Neuronal stem cell (in vitro differentiated cells): Measurements from ENCODE around the gene GDAP1L1.

Source experiments
- DNase-seq: peaks from one replicate; pipeline ENCODE4 v3.0.0-alpha.2; 2013; ENCODE audit warnings: low spot score
- H2AFZ ChIP-seq: one replicate; pipeline ENCODE4 v1.6.1; 2013; ENCODE audit warnings: mild to moderate bottlenecking, low read length, inconsistent platforms
- H2AK5ac ChIP-seq: 2 replicates; pipeline ENCODE4 v1.6.1; 2013; ENCODE audit warnings: low read depth, mild to moderate bottlenecking, inconsistent platforms, low read length, moderate library complexity, mixed read lengths
- H2BK120ac ChIP-seq: 2 replicates; pipeline ENCODE4 v1.6.1; 2013; ENCODE audit warnings: low read depth, mild to moderate bottlenecking, inconsistent platforms, low read length, moderate library complexity, mixed read lengths
- H2BK12ac ChIP-seq: one replicate; pipeline ENCODE4 v1.6.1; 2013; ENCODE audit warnings: low read length, inconsistent platforms
- H2BK15ac ChIP-seq: 2 replicates; pipeline ENCODE4 v1.6.1; 2013; ENCODE audit warnings: mild to moderate bottlenecking, low read length, inconsistent platforms, mixed read lengths
- H2BK5ac ChIP-seq: one replicate; pipeline ENCODE4 v1.6.1; 2013; ENCODE audit warnings: inconsistent platforms, mild to moderate bottlenecking, low read length, moderate library complexity
- H3K14ac ChIP-seq: one replicate; pipeline ENCODE4 v1.6.1; 2013; ENCODE audit warnings: low read length, inconsistent platforms
- H3K18ac ChIP-seq: 2 replicates; pipeline ENCODE4 v1.6.1; 2013; ENCODE audit warnings: low read length, inconsistent platforms
- H3K23ac ChIP-seq: 2 replicates; pipeline ENCODE4 v1.6.1; 2013; ENCODE audit warnings: low read depth, mild to moderate bottlenecking, mixed read lengths, low read length, inconsistent platforms; ENCODE audit not compliant: poor library complexity
- H3K27ac ChIP-seq: replicated peaks from 3 replicates; pipeline ENCODE4 v1.5.1; 2013; ENCODE audit warnings: low read length, inconsistent platforms
- H3K27me3 ChIP-seq, 3 experiments: 2 replicates each; pipeline ENCODE4 v1.6.1; 2013; ENCODE audit warnings: low read length in 3 of 3, mild to moderate bottlenecking in 2 of 3, inconsistent platforms in 1 of 3, low read depth in 1 of 3, mixed read lengths in 1 of 3, moderate library complexity in 1 of 3; ENCODE audit not compliant: control insufficient read depth in 3 of 3, insufficient read depth in 3 of 3
- H3K36me3 ChIP-seq, 2 donors: replicated peaks in 1 of 2; 2 replicates each; pipeline ENCODE4 v1.6.1; 2013; ENCODE audit warnings: low read length in 2 of 2; ENCODE audit not compliant: control insufficient read depth in 2 of 2, insufficient read depth in 2 of 2
- H3K4ac ChIP-seq: 2 replicates; pipeline ENCODE4 v1.6.1; 2013; ENCODE audit warnings: inconsistent platforms, mild to moderate bottlenecking, low read length, moderate library complexity
- H3K4me1 ChIP-seq, 2 donors: 1 replicate in 1 of 2; 2 replicates in 1 of 2; pipeline ENCODE4 v1.6.1; 2013; ENCODE audit warnings: low read length in 2 of 2, low read depth in 1 of 2; ENCODE audit not compliant: control insufficient read depth in 2 of 2, insufficient read depth in 1 of 2
- H3K4me2 ChIP-seq: one replicate; pipeline ENCODE4 v1.6.1; 2013; ENCODE audit warnings: mild to moderate bottlenecking, low read length, inconsistent platforms; ENCODE audit not compliant: insufficient read depth, poor library complexity, severe bottlenecking
- H3K4me3 ChIP-seq, 2 donors: 2 replicates each; pipeline ENCODE4 v1.5.1; 2013; ENCODE audit warnings: low read length in 2 of 2, mild to moderate bottlenecking in 2 of 2, inconsistent platforms in 1 of 2, moderate library complexity in 1 of 2
- H3K79me1 ChIP-seq: one replicate; pipeline ENCODE4 v1.6.1; 2013; ENCODE audit warnings: low read depth, mild to moderate bottlenecking, inconsistent platforms, low read length, moderate library complexity
- H3K9ac ChIP-seq: one replicate; pipeline ENCODE4 v1.6.1; 2013; ENCODE audit warnings: mild to moderate bottlenecking, low read depth, low read length, inconsistent platforms; ENCODE audit not compliant: poor library complexity
- H3K9me3 ChIP-seq, 2 donors: replicated peaks in 1 of 2; 2 replicates each; pipeline versions ENCODE3 to v1.6.1; 2013; ENCODE audit warnings: low read length in 2 of 2, mild to moderate bottlenecking in 2 of 2, inconsistent platforms in 1 of 2, low read depth in 1 of 2, mixed read lengths in 1 of 2, moderate library complexity in 1 of 2; ENCODE audit not compliant: control insufficient read depth in 2 of 2, insufficient read depth in 1 of 2
- H4K8ac ChIP-seq: one replicate; pipeline ENCODE4 v1.6.1; 2013; ENCODE audit warnings: low read depth, mild to moderate bottlenecking, inconsistent platforms, low read length, moderate library complexity
- H4K91ac ChIP-seq: one replicate; pipeline ENCODE4 v1.6.1; 2013; ENCODE audit warnings: low read length, low read depth, mild to moderate bottlenecking, inconsistent platforms; ENCODE audit not compliant: poor library complexity
- WGBS, 2 donors: extraction: QIAGEN DNeasy Blood & Tissue Kit; methylation state at CpG; one replicate each; pipeline ENCODE4 v1.1.7; 2013; ENCODE audit warnings: missing lambda C conversion rate in 2 of 2, mixed read lengths in 1 of 2; ENCODE audit not compliant: insufficient read length in 2 of 2, insufficient replicate concordance in 1 of 2; ENCODE audit errors: extremely low coverage in 2 of 2; 5-methylcytosine and 5-hydroxymethylcytosine counted together

Gene GDAP1L1

DNA sequence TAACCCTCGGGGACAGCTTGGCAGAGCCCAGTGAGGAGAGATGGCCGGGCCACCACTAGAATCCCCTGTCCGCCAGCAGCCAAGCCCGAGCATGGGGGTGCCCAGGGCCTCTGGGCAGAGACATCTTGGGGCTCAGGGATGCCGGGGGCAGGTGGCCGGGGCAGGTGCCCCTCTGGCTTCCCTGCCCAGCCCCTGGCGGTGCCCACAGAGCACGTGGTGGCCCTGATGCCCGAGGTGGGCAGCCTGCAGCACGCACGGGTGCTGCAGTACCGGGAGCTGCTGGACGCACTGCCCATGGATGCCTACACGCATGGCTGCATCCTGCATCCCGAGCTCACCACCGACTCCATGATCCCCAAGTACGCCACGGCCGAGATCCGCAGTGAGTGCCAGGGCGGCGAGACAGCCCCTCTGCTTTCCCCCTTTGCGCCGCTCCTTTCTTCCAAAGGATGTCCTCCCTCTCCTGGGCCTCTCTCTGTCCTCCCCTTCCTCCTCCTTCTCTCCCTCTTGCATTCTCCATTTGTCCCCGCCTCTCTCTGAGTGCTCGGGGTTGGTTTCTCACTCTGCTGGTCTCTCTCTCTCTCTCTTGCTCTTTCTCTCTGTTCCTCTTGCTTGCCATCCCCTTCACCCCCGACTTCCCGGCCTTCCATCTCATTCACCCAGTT lies 11.2 kb downstream of the GDAP1L1 start:
- no peak overlapping the region for H2AK5ac ChIP-seq
- H3K23ac ChIP-seq, result no peak overlapping the region
- no peak overlapping the region for H2AFZ ChIP-seq
- H3K9me3 ChIP-seq, result no peaks in the 10 kb centered on the region
- H3K4me3 ChIP-seq, result no peak overlapping the region
- peaks cover 0 to 2% (median 0%) of the 10 kb centered on the region in 3 experiments for H3K27me3 ChIP-seq
- no CpG with 5 or more reads among the region's 28 CpGs for WGBS, 2 donors
- no peak overlapping the region for H3K18ac ChIP-seq
- H3K14ac ChIP-seq, result peak overlapping the region; percentile 76
- no peak overlapping the region for H4K8ac ChIP-seq
- H3K36me3 ChIP-seq, result peaks cover 0 to under 1% of the 10 kb centered on the region in 2 donors
- H3K4ac ChIP-seq, result no peak overlapping the region
- H3K79me1 ChIP-seq, result peaks cover 2% of the 10 kb centered on the region
- H3K27ac ChIP-seq, result no peak overlapping the region
- H3K9ac ChIP-seq, result peak overlapping the region; percentile 74
- H2BK5ac ChIP-seq, result no peak overlapping the region
- H2BK120ac ChIP-seq, result no peak overlapping the region
- no peak for DNase-seq
- H3K4me1 ChIP-seq, result no peaks in the 10 kb centered on the region
- H4K91ac ChIP-seq, result peak overlapping the region; percentile 24
- H2BK15ac ChIP-seq, result no peak overlapping the region
- H3K4me2 ChIP-seq, result no peak overlapping the region
- H2BK12ac ChIP-seq, result no peak overlapping the region

DNA sequence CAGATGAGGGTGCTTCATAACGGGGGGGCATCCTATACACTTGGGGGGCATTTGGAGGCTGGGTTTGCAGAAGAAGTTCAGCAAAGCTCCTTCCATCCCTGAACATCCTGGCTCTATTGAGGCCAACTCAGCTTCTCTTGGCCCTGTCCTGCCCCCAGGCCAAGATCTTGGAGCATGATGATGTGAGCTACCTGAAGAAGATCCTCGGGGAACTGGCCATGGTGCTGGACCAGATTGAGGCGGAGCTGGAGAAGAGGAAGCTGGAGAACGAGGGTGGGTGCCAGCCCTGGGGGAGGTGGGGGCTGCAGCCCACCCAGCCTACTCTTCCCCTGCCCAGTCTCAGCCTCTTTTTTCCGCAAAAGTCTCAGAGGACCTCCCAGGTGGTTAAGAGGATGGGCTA lies 17.2 kb downstream of the GDAP1L1 start:
- no peak overlapping the region for H3K4ac ChIP-seq
- H3K18ac ChIP-seq, result no peak overlapping the region
- H2AFZ ChIP-seq, result no peak overlapping the region
- no peak overlapping the region for H2AK5ac ChIP-seq
- peaks cover 0 to 3% of the 10 kb centered on the region in 2 donors for H3K36me3 ChIP-seq
- no peak overlapping the region for H2BK5ac ChIP-seq
- no peak overlapping the region for H3K23ac ChIP-seq
- no CpG with 5 or more reads among the region's 5 CpGs for WGBS, 2 donors
- H3K9ac ChIP-seq, result no peak overlapping the region
- no peak for DNase-seq
- H3K79me1 ChIP-seq, result no peaks in the 10 kb centered on the region
- no peak overlapping the region for H3K4me3 ChIP-seq
- H3K14ac ChIP-seq, result no peak overlapping the region
- H4K91ac ChIP-seq, result no peak overlapping the region
- H3K9me3 ChIP-seq, result peaks cover 0 to 2% of the 10 kb centered on the region in 2 donors
- no peak overlapping the region for H2BK12ac ChIP-seq
- H2BK120ac ChIP-seq, result no peak overlapping the region
- H3K27me3 ChIP-seq, result no peaks in the 10 kb centered on the region
- H2BK15ac ChIP-seq, result no peak overlapping the region
- no peaks in the 10 kb centered on the region for H3K4me1 ChIP-seq
- H3K27ac ChIP-seq, result no peak overlapping the region
- no peak overlapping the region for H4K8ac ChIP-seq
- H3K4me2 ChIP-seq, result no peak overlapping the region

DNA sequence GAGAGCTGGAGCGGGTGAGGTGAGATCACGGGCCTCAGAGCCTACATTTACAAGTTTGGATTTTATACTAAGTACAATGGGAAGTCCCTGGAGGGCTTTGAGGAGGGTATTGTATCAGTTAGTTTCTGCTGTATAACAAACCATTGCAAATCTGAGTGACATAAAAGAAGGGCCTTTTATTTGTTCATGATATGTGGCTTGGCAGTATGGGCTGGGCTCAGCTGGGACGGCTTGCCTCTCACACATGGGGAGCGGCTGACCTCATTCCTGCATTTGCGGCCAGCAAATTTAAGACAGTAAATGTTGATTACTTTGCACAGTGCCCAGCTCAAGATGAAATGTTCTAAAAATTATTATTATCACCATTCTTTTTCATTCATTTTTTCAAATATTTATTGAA lies 21.7 kb downstream of the GDAP1L1 start:
- no peak overlapping the region for H4K91ac ChIP-seq
- H3K27me3 ChIP-seq, result no peaks in the 10 kb centered on the region
- peaks cover 0 to 3% of the 10 kb centered on the region in 2 donors for H3K36me3 ChIP-seq
- no peak overlapping the region for H3K14ac ChIP-seq
- H2AFZ ChIP-seq, result no peak overlapping the region
- H2AK5ac ChIP-seq, result no peak overlapping the region
- H2BK12ac ChIP-seq, result no peak overlapping the region
- WGBS, 2 donors, result no CpG with 5 or more reads among the region's 5 CpGs
- no peak overlapping the region for H2BK5ac ChIP-seq
- no peak overlapping the region for H3K4ac ChIP-seq
- H3K23ac ChIP-seq, result no peak overlapping the region
- no peak overlapping the region for H3K27ac ChIP-seq
- no peak overlapping the region for H2BK120ac ChIP-seq
- no peak overlapping the region for H3K18ac ChIP-seq
- no peak overlapping the region for H3K9ac ChIP-seq
- peaks cover 0 to 6% of the 10 kb centered on the region in 2 donors for H3K9me3 ChIP-seq
- no peak overlapping the region for H2BK15ac ChIP-seq
- H4K8ac ChIP-seq, result no peak overlapping the region
- H3K4me3 ChIP-seq, result no peak overlapping the region
- DNase-seq, result no peak
- H3K4me2 ChIP-seq, result no peak overlapping the region
- H3K4me1 ChIP-seq, result peaks cover 0 to 7% of the 10 kb centered on the region in 2 donors
- no peaks in the 10 kb centered on the region for H3K79me1 ChIP-seq

DNA sequence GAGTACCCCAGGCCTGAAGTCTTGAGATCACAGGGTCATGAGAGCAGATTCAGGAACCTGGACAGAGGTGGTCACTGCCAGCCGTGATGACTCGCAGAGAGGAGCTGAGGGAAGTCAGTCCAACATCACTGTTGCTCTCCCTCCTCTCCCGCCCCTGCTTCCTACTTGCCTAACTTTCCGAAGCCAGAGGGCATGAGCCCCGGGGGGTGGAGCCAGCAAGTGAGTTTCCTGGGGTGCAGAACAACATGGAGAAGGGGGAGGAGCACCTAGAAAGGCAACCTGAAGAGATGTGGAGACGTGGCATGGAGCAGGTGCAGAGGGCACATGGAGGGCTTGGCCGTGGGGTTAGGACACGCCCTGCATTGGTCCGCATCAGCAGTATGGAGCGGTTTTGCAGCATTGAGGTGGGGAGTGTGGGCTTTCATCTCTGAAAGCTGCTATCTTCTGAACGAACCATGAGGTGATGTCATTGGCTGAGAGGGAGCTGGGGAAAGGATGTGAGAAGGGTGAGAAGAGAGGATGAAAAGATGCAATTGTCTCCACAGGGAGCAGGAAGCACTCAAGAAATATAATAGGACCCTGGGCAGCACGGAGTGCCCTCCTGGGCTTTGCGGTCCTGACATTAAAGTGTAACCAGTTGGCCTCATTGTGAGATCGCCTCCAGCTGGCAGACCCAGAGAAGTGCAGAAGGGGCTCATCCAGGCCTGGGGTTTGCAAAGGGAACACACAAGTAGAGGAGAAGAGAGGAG lies 25.0 kb downstream of the GDAP1L1 start:
- Histone ChIP-seq H3K9me3 (peaks cover 0 to 8% of the 10 kb centered on the region in 2 donors), H2BK120ac (no peak overlapping the region), H3K18ac (peak overlapping the region; percentile 55), H2BK15ac (no peak overlapping the region), H2AFZ (no peak overlapping the region), H2AK5ac (no peak overlapping the region), H3K23ac (no peak overlapping the region), H3K4ac (no peak overlapping the region), H3K4me1 (peaks cover 0 to 7% of the 10 kb centered on the region in 2 donors), H3K27ac (no peak overlapping the region), H3K4me2 (no peak overlapping the region), H4K91ac (no peak overlapping the region), H3K9ac (no peak overlapping the region), H3K36me3 (no peaks in the 10 kb centered on the region), H4K8ac (no peak overlapping the region), H3K27me3 (no peaks in the 10 kb centered on the region), H3K14ac (no peak overlapping the region), H2BK12ac (no peak overlapping the region), H3K4me3 (no peak overlapping the region), H3K79me1 (no peaks in the 10 kb centered on the region), H2BK5ac (no peak overlapping the region)
- WGBS, 2 donors, result no CpG with 5 or more reads among the region's 14 CpGs
- no peak for DNase-seq
